Left ventricle myocardium inferior (tissue), 1 donor: Measurements from ENCODE around the gene ZMIZ1. TPM values are rescaled to one million over a fixed set of nuclear protein-coding genes. Genes with fewer than 3 reads are reported as not detected.

ENCODE experiments used
- DNase-seq: peaks from one replicate; pipeline ENCODE4 v3.0.0-alpha.2; 2020
- H3K27ac ChIP-seq: fragments of 200-600 bp; replicated peaks from 2 replicates; pipeline ENCODE4 v1.8.0; 2021
- H3K27me3 ChIP-seq: fragments of 200-600 bp; 2 replicates; pipeline ENCODE4 v1.8.0; 2021; ENCODE audit warnings: low read depth
- H3K36me3 ChIP-seq: fragments of 200-600 bp; 2 replicates; pipeline ENCODE4 v1.8.0; 2021
- H3K4me1 ChIP-seq: fragments of 200-600 bp; 2 replicates; pipeline ENCODE4 v1.8.0; 2021
- H3K4me3 ChIP-seq: fragments of 200-600 bp; 2 replicates; pipeline ENCODE4 v1.8.0; 2021; ENCODE audit warnings: mild to moderate bottlenecking, moderate library complexity
- H3K9me3 ChIP-seq: fragments of 200-600 bp; replicated peaks from 2 replicates; pipeline ENCODE4 v1.8.0; 2021
- intact Hi-C: fragments of 100-400 bp; cut with micrococcal nuclease; formaldehyde crosslinking; loops from one replicate; pipeline ENCODE4 v1.11.0; 2022
- total RNA-seq: library from RNA; stranded (reverse); fragmentation: NEBNext Ultra II Directional; extraction: Animal tissue kit (Norgen Biotek cat#: 25700); gene quantifications from one replicate; pipeline ENCODE4 v1.2.1, GENCODE V29; 2021
- TF ChIP-seq, protein P1 (sequence below): fragments of 200-600 bp; IDR thresholded peaks from 2 replicates; pipeline ENCODE4 v1.8.0; 2021; ENCODE audit warnings: antibody characterized with exemption, mild to moderate bottlenecking, borderline replicate concordance
- donor health status: DM: no; HTN: yes; CAD: no; lungs with severe emphysema.

The ZMIZ1 gene
- total RNA-seq, 1 donor from 2014 or later: 55.9 TPM

DNA sequence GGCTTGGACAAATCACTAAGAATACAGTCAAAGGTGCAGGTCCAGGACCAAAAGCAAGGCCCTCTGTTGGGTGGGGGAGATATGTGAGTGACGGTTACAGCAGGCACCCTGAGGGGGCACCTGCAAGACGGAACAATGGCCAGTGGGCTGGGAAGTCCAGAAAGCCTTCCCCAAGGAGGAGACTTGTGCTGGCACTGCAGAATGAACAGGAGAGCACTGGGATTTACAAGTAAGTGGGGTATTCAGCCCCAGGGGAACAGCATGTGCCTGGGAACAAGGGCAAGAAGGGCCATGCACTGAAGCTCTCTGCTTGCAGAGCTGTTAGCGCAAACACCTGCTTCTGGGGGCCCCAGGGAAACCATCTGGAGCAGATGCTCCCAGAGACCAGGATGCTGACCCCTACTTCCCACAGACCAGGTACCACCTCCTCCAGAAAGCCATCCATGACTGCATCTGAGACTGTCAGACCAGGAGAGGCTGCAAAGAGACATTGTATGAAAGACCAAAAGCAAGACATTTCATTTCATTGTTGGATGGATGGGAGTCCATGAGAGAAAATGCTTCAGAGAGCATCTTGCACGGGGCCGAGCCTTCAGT, 24.6 kb upstream of the ZMIZ1 start:
- Histone ChIP-seq H3K9me3 (no peaks in the 10 kb centered on the region), H3K36me3 (no peaks in the 10 kb centered on the region), H3K27me3 (no peaks in the 10 kb centered on the region), H3K27ac (no peak overlapping the region), H3K4me1 (peaks cover 16% of the 10 kb centered on the region), H3K4me3 (no peak overlapping the region)
- intact Hi-C loops: no loop called here
- DNase-seq: peak; percentile 1
- TF ChIP-seq, protein P1, sequence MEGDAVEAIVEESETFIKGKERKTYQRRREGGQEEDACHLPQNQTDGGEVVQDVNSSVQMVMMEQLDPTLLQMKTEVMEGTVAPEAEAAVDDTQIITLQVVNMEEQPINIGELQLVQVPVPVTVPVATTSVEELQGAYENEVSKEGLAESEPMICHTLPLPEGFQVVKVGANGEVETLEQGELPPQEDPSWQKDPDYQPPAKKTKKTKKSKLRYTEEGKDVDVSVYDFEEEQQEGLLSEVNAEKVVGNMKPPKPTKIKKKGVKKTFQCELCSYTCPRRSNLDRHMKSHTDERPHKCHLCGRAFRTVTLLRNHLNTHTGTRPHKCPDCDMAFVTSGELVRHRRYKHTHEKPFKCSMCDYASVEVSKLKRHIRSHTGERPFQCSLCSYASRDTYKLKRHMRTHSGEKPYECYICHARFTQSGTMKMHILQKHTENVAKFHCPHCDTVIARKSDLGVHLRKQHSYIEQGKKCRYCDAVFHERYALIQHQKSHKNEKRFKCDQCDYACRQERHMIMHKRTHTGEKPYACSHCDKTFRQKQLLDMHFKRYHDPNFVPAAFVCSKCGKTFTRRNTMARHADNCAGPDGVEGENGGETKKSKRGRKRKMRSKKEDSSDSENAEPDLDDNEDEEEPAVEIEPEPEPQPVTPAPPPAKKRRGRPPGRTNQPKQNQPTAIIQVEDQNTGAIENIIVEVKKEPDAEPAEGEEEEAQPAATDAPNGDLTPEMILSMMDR: no peak

DNA sequence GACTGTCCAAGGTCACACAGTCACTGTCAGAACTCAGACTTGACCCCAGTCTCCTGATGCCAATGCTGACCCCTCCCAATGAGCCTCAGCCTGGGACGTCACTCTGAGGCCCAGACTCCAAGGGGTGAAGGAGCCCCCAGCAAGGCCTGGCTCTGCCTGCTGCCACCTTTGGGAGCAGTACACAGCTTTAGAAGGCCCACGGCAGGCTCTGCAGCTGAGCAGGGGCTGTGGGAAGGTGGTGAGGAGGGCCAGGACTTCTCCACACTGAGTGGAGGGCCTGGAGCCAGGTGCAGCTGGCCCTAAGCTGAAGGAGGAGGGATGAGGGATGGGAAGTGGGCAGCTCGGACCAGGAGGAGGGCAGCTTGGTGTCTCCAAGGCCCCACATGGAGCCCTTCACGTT, 23.9 kb upstream of the ZMIZ1 start:
- intact Hi-C loops: no loop called here
- Histone ChIP-seq H3K27me3 (no peaks in the 10 kb centered on the region), H3K27ac (no peak overlapping the region), H3K4me3 (no peak overlapping the region), H3K36me3 (no peaks in the 10 kb centered on the region), H3K9me3 (no peaks in the 10 kb centered on the region), H3K4me1 (peaks cover 17% of the 10 kb centered on the region)
- peak; percentile 10 for DNase-seq
- TF ChIP-seq, protein P1: no peak

DNA sequence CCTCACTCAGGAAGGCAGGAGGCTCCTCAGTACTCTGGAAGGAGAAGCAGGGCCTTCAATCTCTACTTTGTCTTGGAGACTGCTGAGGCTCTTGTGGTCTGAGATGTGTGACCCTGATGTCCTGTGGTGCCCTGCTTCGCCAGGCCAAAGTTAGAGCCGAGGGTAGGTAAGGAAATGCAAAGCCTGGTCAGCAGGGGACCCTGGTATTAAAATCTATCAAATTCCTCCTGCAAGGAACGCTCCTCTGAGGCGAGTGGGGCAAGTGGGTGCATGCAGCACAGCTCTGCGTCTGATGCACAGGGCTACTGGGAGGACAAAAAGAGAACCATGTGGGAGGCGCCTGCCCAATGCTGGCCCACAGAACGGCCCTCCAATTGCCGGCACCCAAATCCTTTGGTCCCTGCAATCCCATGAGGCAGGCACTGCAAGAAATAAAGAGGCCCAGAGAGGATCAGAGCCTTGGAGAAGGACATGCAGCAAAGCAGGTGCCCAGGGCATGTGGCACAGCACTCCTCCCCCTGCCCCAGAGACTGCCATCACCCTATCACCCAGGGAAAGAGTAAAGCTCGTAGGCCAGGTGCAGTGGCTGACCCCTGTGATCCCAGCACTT, 23.1 kb upstream of the ZMIZ1 start:
- Histone ChIP-seq H3K9me3 (no peaks in the 10 kb centered on the region), H3K4me1 (peaks cover 17% of the 10 kb centered on the region), H3K4me3 (no peak overlapping the region), H3K27me3 (no peaks in the 10 kb centered on the region), H3K27ac (no peak overlapping the region), H3K36me3 (no peaks in the 10 kb centered on the region)
- TF ChIP-seq, protein P1: no peak
- intact Hi-C loops: no loop called here
- DNase-seq: peak; percentile 5

DNA sequence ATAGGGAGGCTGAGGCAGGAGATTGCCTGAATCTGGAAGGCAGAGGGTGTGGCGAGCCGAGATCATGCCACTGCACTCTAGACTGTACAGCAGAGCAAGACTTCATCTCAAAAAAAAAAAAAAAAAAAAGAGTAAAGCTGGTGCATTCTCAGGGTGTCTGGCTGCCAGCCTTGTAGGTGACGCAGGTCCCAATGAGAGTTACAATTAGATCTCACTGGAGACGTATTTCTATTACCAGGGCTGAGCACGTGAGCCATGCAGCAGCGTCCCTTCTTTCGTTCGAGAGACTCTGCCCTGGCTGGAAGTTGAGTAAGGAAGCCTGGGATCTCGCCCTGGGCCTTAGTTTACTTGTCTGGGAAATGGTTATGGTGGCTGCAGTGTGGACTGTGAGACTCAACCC, 22.4 kb upstream of the ZMIZ1 start:
- Histone ChIP-seq H3K4me3 (no peak overlapping the region), H3K4me1 (peaks cover 17% of the 10 kb centered on the region), H3K27ac (no peak overlapping the region), H3K36me3 (no peaks in the 10 kb centered on the region), H3K27me3 (no peaks in the 10 kb centered on the region), H3K9me3 (no peaks in the 10 kb centered on the region)
- peak; percentile 5 for DNase-seq
- TF ChIP-seq, protein P1: no peak
- intact Hi-C loops: no loop called here

DNA sequence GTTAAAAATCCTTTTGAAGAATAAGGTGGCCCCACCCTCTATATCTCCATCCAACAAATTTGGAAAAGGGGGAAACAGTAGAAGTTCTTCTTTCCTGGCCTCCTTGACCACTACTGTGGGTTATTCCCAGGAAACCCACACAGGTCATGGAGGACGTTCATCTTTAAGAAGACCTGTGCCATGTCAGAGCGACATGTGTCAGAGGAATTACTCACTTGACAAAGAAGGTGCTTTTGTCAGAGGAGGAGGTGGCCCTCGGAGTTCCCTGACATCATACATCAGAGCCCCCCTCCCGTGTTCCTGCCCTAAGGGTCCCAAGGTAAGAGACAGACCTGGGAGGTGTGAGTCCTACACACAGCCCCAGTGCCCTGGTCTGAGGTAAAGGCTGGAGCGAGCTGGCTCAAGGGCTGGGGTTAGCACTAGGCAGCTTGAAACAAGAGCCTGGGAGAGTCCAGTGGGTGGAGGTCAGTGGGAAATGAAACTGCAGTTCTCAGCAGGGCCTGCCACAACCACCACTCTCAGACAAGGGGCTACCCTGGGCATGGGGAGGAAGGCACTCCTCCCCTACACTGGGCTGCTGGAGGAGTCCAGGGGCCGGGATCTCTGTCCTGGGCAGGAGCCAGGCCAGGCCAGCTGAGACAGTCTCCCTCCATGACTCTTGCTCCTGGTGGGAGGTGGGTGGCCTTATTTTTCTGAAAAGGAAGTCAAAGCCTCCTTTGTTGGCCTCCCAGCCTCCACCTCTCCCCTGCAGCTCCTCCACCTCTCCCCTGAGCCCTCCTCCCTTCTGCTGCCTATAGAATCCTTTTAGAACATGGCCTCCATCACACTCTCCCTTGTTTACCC, 21.8 kb upstream of the ZMIZ1 start:
- Histone ChIP-seq H3K27me3 (no peaks in the 10 kb centered on the region), H3K27ac (no peak overlapping the region), H3K4me1 (peaks cover 17% of the 10 kb centered on the region), H3K36me3 (no peaks in the 10 kb centered on the region), H3K4me3 (no peak overlapping the region), H3K9me3 (no peaks in the 10 kb centered on the region)
- intact Hi-C loops: no loop called here
- TF ChIP-seq, protein P1: no peak
- DNase-seq: peak; percentile 20
